ENCODE data around the gene STOX2. TPM values are rescaled to one million over a fixed set of nuclear protein-coding genes. Genes with fewer than 3 reads are reported as not detected.

STOX2 gene
- total and polyA plus RNA-seq, 2 of the 8 experiments (the other 6 are each of a cell fraction or from before 2014, with no cell fraction given) = 5.5 to 20.0 TPM

GRCh38 chr4:183966371-183966770 is 61.3 kb downstream of the STOX2 start (continued):
- TF ChIP-seq CTCF (IDR thresholded peaks at IDR 0.05; ENCODE audit: control extremely low read depth in 1 of 3, insufficient read depth in 1 of 3, low read depth in 1 of 3, low read length in 3 of 3) = no peak
- no peak for TF ChIP-seq RFX5 (IDR thresholded peaks at IDR 0.05; ENCODE audit: borderline replicate concordance, low read depth, low read length)
- no peak for TF ChIP-seq JUN (IDR thresholded peaks at IDR 0.05; ENCODE audit: low read depth, low read length)
- no peak for TF ChIP-seq TCF12 (IDR thresholded peaks at IDR 0.05; ENCODE audit: low read depth, low read length)
- TF ChIP-seq TAF1 (IDR thresholded peaks at IDR 0.05; ENCODE audit: low read depth, low read length) = no peak
- TF ChIP-seq CBX8 (IDR thresholded peaks at IDR 0.05; ENCODE audit: borderline replicate concordance, low read depth, low read length) = no peak
- TF ChIP-seq GABPA (IDR thresholded peaks at IDR 0.05; ENCODE audit: borderline replicate concordance, insufficient read depth, low read length) = no peak
- TF ChIP-seq GTF2F1 (IDR thresholded peaks at IDR 0.05; ENCODE audit: borderline replicate concordance, low read depth, low read length) = no peak
- no peak for TF ChIP-seq JUND (IDR thresholded peaks at IDR 0.05; ENCODE audit: low read length)
- TF ChIP-seq SIRT6 (IDR thresholded peaks at IDR 0.05; ENCODE audit: low read length) = no peak
